HEK293T (cell line): ENCODE results near the gene CLK2.

Source experiments
- BHLHE40 ChIP-seq: fragments of 450-650 bp; IDR thresholded peaks from 2 replicates; pipeline ENCODE4 v1.6.1; 2016; ENCODE audit warnings: mild to moderate bottlenecking, moderate library complexity, borderline replicate concordance
- FOXK2 ChIP-seq: fragments of 450-650 bp; IDR thresholded peaks from 2 replicates; pipeline ENCODE4 v1.6.1; 2016; ENCODE audit warnings: mild to moderate bottlenecking
- NFRKB ChIP-seq: fragments of 450-650 bp; IDR thresholded peaks from 2 replicates; pipeline ENCODE4 v1.6.1; 2016; ENCODE audit warnings: mild to moderate bottlenecking, moderate library complexity
- SP1 ChIP-seq: fragments of 450-650 bp; IDR thresholded peaks from 2 replicates; pipeline ENCODE4 v1.6.1; 2017
- SUZ12 ChIP-seq: fragments of 450-650 bp; IDR thresholded peaks from 2 replicates; pipeline ENCODE4 v1.6.1; 2016; ENCODE audit warnings: mild to moderate bottlenecking
- TARDBP ChIP-seq: fragments of 450-650 bp; IDR thresholded peaks from 2 replicates; pipeline ENCODE4 v1.6.1; 2016

DNA sequence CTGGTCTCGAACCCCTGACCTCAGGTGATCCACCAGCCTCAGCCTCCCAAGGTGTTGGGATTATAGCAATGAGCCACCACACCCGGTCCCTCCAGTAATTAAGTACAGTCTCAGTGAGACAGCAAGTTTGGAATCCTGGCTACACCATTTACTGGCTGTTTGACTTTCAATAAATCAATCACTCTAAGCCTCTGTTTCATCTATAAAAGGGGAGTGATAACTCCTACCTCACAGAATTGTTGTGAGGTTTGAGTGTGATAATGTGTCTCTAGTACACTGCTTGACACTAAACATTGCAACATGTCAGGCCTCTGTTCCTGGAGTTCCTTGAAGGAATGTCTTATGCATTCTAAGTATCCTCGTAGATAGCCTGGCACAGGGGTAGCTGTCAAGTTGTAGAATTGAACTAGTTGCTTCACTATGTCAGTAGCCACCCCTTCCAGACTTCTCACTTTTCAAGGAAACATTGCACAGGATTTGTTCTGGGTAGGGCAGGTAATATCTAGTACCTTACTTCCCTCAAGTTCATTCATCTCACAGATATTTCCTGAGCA lies 30.4 kb downstream of the CLK2 start:
- TF ChIP-seq SP1 (no peak), BHLHE40 (no peak), NFRKB (no peak), FOXK2 (no peak), TARDBP (no peak), SUZ12 (no peak)
